Upper lobe of left lung (tissue), 4 donors: ENCODE measurements around the gene DRC3.

Experiments
- EP300 ChIP-seq, 4 donors: sonication (generic); formaldehyde crosslinking; IDR thresholded peaks; one replicate each; pipeline ENCODE4 v1.5.1; 2017; ENCODE audit warnings: antibody characterized with exemption in 4 of 4, control low read depth in 2 of 4
- POLR2A ChIP-seq, 4 donors: fragments of 450-650 bp; IDR thresholded peaks; one replicate each; pipeline ENCODE4 v1.5.1; 2016 to 2017; ENCODE audit warnings: antibody characterized with exemption in 4 of 4, mild to moderate bottlenecking in 2 of 4
- POLR2AphosphoS5 ChIP-seq, 2 donors: sonication (generic); formaldehyde crosslinking; IDR thresholded peaks; one replicate each; pipeline ENCODE4 v1.5.1; 2017; ENCODE audit warnings: antibody characterized with exemption in 2 of 2
- TF ChIP-seq, protein P1 (sequence below), 6 experiments: fragments of 450-650 bp in 4 of 6; fragments of 200-600 bp in 2 of 6; sonication (generic) in 2 of 6; IDR thresholded peaks; one replicate each; pipeline ENCODE4 v1.5.1; 2016 to 2019; ENCODE audit warnings: antibody characterized with exemption in 6 of 6

DNA sequence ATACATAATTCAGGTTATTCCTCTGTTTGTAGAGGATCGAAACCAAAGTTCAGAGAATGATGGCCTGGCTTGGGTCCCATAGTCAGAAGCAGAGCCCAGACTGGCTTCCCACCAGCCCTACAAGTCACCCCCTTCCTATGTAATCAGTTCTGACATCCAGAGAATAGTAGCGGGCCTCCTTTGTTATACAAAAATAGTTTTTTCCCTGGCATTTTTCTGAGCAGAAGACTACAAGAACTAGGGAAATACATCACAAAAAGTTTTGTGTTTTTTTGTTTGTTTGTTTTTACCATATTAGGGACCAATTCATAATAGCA, 47.1 kb downstream of the DRC3 start:
- TF ChIP-seq, protein P1, sequence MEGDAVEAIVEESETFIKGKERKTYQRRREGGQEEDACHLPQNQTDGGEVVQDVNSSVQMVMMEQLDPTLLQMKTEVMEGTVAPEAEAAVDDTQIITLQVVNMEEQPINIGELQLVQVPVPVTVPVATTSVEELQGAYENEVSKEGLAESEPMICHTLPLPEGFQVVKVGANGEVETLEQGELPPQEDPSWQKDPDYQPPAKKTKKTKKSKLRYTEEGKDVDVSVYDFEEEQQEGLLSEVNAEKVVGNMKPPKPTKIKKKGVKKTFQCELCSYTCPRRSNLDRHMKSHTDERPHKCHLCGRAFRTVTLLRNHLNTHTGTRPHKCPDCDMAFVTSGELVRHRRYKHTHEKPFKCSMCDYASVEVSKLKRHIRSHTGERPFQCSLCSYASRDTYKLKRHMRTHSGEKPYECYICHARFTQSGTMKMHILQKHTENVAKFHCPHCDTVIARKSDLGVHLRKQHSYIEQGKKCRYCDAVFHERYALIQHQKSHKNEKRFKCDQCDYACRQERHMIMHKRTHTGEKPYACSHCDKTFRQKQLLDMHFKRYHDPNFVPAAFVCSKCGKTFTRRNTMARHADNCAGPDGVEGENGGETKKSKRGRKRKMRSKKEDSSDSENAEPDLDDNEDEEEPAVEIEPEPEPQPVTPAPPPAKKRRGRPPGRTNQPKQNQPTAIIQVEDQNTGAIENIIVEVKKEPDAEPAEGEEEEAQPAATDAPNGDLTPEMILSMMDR (IDR thresholded peaks at IDR 0.05) = no peak
- TF ChIP-seq POLR2A (IDR thresholded peaks at IDR 0.05) (no peak), POLR2AphosphoS5 (IDR thresholded peaks at IDR 0.05) (no peak), EP300 (IDR thresholded peaks at IDR 0.05) (no peak)
